ENCODE data around the gene LRRC4B. TPM values are rescaled to one million over a fixed set of nuclear protein-coding genes. Genes with fewer than 3 reads are reported as not detected.
A peak's percentile ranks its signal among the peaks of the same experiment; 100 is the strongest.
"Not testable (repeated sequence)": the region's sequence is repeated elsewhere in the genome, so short reads cannot be mapped to it uniquely, and the experiment has no call there.

The LRRC4B gene, protein sequence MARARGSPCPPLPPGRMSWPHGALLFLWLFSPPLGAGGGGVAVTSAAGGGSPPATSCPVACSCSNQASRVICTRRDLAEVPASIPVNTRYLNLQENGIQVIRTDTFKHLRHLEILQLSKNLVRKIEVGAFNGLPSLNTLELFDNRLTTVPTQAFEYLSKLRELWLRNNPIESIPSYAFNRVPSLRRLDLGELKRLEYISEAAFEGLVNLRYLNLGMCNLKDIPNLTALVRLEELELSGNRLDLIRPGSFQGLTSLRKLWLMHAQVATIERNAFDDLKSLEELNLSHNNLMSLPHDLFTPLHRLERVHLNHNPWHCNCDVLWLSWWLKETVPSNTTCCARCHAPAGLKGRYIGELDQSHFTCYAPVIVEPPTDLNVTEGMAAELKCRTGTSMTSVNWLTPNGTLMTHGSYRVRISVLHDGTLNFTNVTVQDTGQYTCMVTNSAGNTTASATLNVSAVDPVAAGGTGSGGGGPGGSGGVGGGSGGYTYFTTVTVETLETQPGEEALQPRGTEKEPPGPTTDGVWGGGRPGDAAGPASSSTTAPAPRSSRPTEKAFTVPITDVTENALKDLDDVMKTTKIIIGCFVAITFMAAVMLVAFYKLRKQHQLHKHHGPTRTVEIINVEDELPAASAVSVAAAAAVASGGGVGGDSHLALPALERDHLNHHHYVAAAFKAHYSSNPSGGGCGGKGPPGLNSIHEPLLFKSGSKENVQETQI
- total RNA-seq, result 0.47 TPM
- long read RNA-seq, result 0 reads

DNA sequence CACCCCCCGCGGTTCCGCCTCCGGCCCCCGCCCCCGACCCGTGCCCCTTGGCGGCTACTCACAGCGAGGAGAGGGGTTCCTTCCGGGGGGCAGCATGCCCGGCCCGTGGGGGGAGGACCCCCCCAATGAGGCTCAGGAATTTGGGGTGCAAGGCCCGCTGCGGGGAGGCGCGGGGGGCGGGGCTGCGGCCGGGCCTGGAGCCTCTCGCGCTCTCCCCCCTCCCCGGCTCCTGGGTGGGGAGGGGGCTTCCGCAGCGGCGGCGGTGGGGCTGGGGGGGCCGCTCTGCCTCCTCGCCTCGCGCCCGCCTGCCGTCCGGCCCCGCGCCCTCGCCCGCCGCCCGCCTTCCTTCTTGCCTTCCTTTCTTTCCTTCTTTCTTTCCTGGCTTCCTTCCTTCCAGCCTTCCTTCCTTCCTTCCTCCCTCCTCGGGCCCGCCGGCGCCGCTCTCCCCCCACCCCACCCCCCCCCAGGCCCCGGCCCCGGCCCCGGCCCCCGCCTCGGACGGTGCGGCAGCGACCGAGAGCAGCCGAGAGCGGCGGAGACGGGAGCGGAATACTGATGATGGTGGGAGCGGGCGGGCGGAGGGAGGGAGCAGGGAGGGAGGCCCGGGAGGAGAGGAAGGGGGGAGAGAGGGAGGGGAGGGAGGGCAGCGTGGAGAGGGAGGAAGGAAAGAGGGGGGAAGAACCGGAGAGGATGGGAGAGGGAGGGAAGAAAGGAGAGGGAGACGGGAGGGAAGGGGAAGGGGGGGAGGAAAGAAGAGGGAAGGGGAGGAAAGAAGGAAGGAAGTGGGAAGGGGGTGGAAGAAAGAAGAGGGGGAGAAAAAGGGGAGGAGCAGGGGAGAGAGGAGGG lies at the start of gene LRRC4B:
Gene LRRC4B, minus strand, starts transcription at position 554 of the 846 bp plus-strand sequence. CDS start 19,597 bp downstream, outside the sequence.
- no peaks in the 10 kb centered on the region for H3K9me3 ChIP-seq (replicated peaks)
- peaks cover 6% of the 10 kb centered on the region for H3K4me1 ChIP-seq
- peaks cover 96% of the 10 kb centered on the region for H3K27me3 ChIP-seq (ENCODE audit: low read depth)
- no peaks in the 10 kb centered on the region for H3K36me3 ChIP-seq
- intact Hi-C loops (cut with micrococcal nuclease), result no loop called here
- TF ChIP-seq, protein P1, sequence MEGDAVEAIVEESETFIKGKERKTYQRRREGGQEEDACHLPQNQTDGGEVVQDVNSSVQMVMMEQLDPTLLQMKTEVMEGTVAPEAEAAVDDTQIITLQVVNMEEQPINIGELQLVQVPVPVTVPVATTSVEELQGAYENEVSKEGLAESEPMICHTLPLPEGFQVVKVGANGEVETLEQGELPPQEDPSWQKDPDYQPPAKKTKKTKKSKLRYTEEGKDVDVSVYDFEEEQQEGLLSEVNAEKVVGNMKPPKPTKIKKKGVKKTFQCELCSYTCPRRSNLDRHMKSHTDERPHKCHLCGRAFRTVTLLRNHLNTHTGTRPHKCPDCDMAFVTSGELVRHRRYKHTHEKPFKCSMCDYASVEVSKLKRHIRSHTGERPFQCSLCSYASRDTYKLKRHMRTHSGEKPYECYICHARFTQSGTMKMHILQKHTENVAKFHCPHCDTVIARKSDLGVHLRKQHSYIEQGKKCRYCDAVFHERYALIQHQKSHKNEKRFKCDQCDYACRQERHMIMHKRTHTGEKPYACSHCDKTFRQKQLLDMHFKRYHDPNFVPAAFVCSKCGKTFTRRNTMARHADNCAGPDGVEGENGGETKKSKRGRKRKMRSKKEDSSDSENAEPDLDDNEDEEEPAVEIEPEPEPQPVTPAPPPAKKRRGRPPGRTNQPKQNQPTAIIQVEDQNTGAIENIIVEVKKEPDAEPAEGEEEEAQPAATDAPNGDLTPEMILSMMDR (IDR thresholded peaks at IDR 0.05; ENCODE audit: borderline replicate concordance), result no peak
- no peak for DNase-seq
- H3K4me3 ChIP-seq, result peak within 1 kb of the TSS; percentile 58
- H3K27ac ChIP-seq (replicated peaks), result no peak within 1 kb of the TSS

DNA sequence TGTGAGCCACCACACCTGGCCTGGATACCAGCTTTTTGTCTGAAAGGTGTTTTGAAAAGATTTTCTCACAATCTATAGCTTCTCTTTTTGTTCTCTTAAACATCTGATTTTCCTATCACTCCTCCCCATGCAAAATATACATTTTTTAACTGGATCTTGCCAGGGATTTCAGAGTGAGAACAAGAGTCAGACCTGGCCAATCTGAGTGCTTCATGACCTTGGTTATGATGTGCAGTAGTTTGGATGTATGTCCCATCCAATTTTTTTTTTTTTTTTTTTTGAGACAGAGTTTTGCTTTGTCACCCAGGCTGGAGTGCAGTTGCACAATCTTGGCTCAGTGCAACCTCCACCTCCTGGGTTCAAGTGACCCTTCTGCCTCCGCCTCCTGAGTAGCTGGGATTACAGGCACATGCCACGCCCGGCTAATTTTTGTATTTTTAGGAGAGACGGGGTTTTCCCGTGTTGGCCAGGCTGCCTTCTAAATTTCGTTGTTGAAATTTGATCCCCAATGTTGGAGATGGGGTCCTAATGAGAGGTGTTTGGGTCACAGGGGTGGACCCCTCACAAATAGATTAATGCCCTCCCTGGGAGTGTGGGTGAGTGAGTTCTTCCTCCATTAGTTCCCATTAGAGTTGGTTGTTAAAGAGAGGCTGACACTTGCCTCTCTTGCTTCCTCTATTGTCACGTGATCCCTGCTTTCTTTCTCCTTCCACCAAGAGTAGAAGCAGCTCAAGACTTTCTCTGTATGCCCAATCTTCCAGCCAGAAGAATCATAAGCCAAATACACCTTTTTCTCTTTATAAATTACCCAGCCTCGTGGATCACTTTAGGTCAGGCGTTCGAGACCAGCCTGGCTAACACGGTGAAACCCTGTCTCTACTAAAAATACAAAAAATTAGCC lies 44.5 kb upstream of the LRRC4B start:
- DNase-seq; H3K36me3 ChIP-seq; H3K4me1 ChIP-seq; H3K27ac ChIP-seq (replicated peaks); H3K9me3 ChIP-seq (replicated peaks); H3K4me3 ChIP-seq; intact Hi-C loops (cut with micrococcal nuclease): not testable (repeated sequence)
- peaks cover 61% of the 10 kb centered on the region for H3K27me3 ChIP-seq (ENCODE audit: low read depth)

DNA sequence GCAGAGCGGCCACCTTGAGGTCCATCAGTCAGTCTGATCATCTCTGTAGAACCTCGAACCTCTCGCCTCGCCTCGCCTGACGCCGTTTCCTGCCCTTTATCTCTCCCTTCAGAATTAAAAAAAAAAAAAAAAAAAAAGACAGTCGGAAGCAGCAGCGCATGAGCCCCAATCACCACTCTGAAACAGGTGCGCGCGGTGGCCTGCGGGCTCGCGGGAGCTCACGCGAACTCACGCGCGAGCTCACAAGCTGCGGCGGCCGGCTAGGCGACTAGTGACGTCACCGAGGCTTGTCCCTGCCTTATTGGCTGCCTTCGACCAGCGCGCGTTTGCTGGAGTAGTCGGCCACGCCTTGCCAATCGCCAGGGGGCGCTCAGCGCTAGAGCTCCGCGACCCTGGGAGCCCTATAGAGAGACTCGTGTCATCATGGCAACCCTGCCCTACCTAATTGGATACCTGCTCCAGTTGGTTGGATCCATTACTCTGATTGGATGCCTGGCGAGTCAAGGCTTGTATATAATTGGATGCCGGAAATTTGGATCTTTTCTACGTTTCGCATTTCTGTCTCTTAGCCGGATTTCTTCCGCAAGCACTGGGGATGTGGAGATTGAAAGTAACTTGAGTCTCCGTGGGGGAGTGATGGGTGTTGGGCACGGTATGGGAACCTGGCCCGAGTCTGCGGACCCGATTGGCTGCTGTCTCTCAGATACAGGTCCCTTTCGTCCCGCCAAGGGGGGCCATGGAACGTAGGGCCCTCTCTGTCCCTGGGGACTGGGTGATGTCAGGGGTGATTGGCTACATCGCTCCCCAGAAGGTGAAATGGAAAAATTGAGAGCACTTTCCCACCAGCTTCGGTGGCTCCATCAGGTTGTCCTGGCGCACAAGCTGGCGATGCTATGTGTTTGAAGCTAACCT lies 39.9 kb upstream of the LRRC4B start:
- DNase-seq, result peak; percentile 53
- Histone ChIP-seq H3K4me3 (no peak overlapping the region), H3K9me3 (replicated peaks) (no peaks in the 10 kb centered on the region), H3K27me3 (ENCODE audit: low read depth) (peaks cover 61% of the 10 kb centered on the region), H3K27ac (replicated peaks) (no peak overlapping the region), H3K4me1 (no peaks in the 10 kb centered on the region), H3K36me3 (no peaks in the 10 kb centered on the region)
- TF ChIP-seq, protein P1 (IDR thresholded peaks at IDR 0.05; ENCODE audit: borderline replicate concordance), result peak; percentile 43
- intact Hi-C loops (cut with micrococcal nuclease), result no loop called here

DNA sequence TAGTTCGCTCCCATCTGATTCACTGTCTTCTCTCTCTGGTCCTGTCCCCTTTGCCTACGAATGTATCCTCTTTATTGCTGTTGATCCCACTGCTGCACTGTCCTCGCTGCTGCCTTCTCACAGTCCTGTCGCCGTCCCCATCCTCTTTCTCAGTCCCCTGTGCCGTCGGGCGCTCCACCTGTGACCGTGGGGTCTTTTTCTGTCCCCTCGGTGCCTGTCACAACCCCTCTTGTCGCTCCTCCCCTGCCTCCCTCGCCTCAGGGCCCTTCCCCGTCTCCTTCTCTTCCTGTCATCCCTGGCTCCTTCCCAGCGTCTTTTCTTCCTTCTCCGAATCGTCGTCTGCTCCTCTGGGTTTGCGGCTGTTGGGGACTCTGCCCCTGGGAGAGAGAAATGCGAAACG lies 39.2 kb upstream of the LRRC4B start:
- no peak overlapping the region for H3K27ac ChIP-seq (replicated peaks)
- H3K36me3 ChIP-seq, result no peaks in the 10 kb centered on the region
- TF ChIP-seq, protein P1 (IDR thresholded peaks at IDR 0.05; ENCODE audit: borderline replicate concordance), result no peak
- no peak for DNase-seq
- H3K4me3 ChIP-seq, result no peak overlapping the region
- H3K9me3 ChIP-seq (replicated peaks), result no peaks in the 10 kb centered on the region
- no peaks in the 10 kb centered on the region for H3K4me1 ChIP-seq
- H3K27me3 ChIP-seq (ENCODE audit: low read depth), result peaks cover 65% of the 10 kb centered on the region
- intact Hi-C loops (cut with micrococcal nuclease), result no loop called here

DNA sequence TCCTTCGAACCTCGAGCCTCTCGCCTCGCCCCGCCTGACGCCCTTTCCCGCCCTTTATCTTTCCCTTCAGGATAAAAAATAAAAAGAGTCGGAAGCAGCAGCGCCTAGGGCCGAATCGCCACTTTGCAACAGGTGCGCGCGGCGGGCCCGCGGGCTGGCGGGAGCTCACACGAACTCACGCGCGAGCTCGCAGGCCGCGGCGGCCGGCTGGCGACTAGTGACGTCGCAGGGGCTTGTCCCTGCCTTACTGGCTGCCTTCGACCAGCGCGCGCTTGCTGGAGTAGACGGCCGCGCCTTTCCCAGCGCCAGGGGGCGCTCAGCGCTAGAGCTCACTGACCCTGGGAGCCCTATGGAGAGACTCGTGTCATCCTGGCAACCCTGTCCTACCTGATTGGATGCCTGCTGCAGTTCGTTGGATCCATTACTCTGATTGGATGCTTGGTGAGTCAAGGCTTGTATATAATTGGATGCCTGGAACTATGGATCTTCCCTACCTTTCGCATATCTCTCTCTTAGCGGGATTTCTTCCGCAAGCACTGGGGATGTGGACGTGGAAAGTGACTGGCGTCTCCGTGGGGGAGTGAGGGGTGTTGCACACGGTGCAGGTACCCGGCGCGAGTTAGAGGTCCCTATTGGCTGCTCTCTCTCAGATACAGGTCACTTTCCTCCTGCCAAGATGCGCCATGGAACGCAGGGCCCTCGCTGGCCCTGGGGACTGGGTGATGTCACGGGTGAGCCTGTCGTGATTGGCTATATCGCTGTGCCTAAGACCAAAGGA lies 38.0 kb upstream of the LRRC4B start:
- H3K4me1 ChIP-seq; intact Hi-C loops (cut with micrococcal nuclease); H3K36me3 ChIP-seq; H3K9me3 ChIP-seq (replicated peaks); H3K4me3 ChIP-seq; DNase-seq; H3K27ac ChIP-seq (replicated peaks): not testable (repeated sequence)
- peaks cover 66% of the 10 kb centered on the region for H3K27me3 ChIP-seq (ENCODE audit: low read depth)

DNA sequence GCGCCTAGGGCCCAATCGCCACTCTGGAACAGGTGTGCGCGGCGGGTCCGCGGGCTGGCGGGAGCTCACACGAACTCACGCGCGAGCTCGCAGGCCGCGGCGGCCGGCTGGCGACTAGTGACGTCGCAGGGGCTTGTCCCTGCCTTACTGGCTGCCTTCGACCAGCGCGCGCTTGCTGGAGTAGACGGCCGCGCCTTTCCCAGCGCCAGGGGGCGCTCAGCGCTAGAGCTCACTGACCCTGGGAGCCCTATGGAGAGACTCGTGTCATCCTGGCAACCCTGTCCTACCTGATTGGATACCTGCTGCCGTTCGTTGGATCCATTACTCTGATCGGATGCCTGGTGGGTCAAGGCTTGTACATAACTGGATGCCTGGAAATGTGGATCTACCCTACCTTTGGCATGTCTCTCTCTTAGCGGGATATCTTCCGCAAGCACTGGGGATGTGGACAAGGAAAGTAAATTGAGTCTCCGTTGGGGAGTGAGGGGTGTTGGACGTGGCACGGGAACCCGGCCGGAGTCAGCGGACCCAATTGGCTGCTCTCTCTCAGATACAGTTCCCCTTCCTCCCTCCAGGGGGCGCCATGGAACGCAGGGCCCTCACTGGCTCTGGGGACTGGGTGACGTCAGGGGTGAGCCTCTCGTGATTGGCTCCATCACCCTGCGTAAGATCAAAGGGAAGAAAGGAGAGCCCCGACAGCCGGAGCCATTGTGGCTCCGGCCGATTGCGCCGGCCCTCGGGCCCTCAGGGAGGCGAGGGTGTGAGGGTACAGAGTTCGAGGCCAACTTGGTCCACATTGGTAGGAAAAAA lies 36.2 kb upstream of the LRRC4B start:
- H3K4me3 ChIP-seq; DNase-seq; H3K36me3 ChIP-seq; H3K9me3 ChIP-seq (replicated peaks); intact Hi-C loops (cut with micrococcal nuclease); H3K4me1 ChIP-seq; H3K27ac ChIP-seq (replicated peaks): not testable (repeated sequence)
- H3K27me3 ChIP-seq (ENCODE audit: low read depth), result peaks cover 82% of the 10 kb centered on the region

Measured in left ventricle myocardium inferior (tissue), 1 donor.